Aorta (tissue), 5 donors: ENCODE measurements around the gene DEPDC1B. TPM values are rescaled to one million over a fixed set of nuclear protein-coding genes. Genes with fewer than 3 reads are reported as not detected.
"Not testable (repeated sequence)": the region's sequence is repeated elsewhere in the genome, so short reads cannot be mapped to it uniquely, and the experiment has no call there.

Experiments
- ATAC-seq: fragments of 200-7000 bp; cut with Tn5 transposase; one replicate; pipeline ENCODE4 v1.9.1; 2022; ENCODE audit warnings: moderate library complexity; ENCODE audit not compliant: low FRiP score
- DNase-seq, 2 donors: peaks; one replicate each; pipeline ENCODE4 v3.0.0-alpha.2; 2020
- H3K27ac ChIP-seq, 2 donors: one replicate each; pipeline ENCODE4 v1.5.1; 2013; ENCODE audit warnings: low read length in 2 of 2, mild to moderate bottlenecking in 2 of 2, moderate library complexity in 2 of 2, control low read depth in 1 of 2, inconsistent platforms in 1 of 2, low read depth in 1 of 2
- H3K27me3 ChIP-seq, 2 donors: one replicate each; pipeline ENCODE4 v1.6.1; 2013; ENCODE audit warnings: control low read depth in 1 of 2, low read length in 1 of 2, mild to moderate bottlenecking in 1 of 2, moderate library complexity in 1 of 2; ENCODE audit not compliant: insufficient read depth in 2 of 2, control insufficient read depth in 1 of 2
- H3K36me3 ChIP-seq, 2 donors: one replicate each; pipeline ENCODE4 v1.6.1; 2013; ENCODE audit warnings: control low read depth in 1 of 2, low read length in 1 of 2, mild to moderate bottlenecking in 1 of 2; ENCODE audit not compliant: insufficient read depth in 2 of 2, control insufficient read depth in 1 of 2
- H3K4me1 ChIP-seq, 2 donors: one replicate each; pipeline ENCODE4 v1.6.1; 2013; ENCODE audit warnings: low read length in 2 of 2, control low read depth in 1 of 2, mild to moderate bottlenecking in 1 of 2, moderate library complexity in 1 of 2; ENCODE audit not compliant: insufficient read depth in 2 of 2, control insufficient read depth in 1 of 2
- H3K4me3 ChIP-seq, 2 donors: one replicate each; pipeline ENCODE4 v1.5.1; 2013; ENCODE audit warnings: low read length in 2 of 2, control low read depth in 1 of 2, mild to moderate bottlenecking in 1 of 2
- H3K9me3 ChIP-seq: one replicate; pipeline ENCODE4 v1.6.1; 2013; ENCODE audit warnings: mild to moderate bottlenecking, low read length; ENCODE audit not compliant: control insufficient read depth
- WGBS, 2 donors: extraction: QIAGEN DNeasy Blood & Tissue Kit; methylation state at CpG; one replicate each; pipeline ENCODE4 v1.1.7; 2013; 5-methylcytosine and 5-hydroxymethylcytosine counted together
- intact Hi-C, 2 donors: fragments of 100-400 bp; cut with DNase I; formaldehyde crosslinking; loops; one replicate each; pipeline versions ENCODE4 v1.14.2 to v1.15.0; 2022
- polyA plus RNA-seq, 2 donors: library from polyadenylated mRNA; stranded (reverse); fragments of 200-250 nt; gene quantifications; one replicate each; pipeline ENCODE4 v1.2.3, GENCODE V29; 2013
- total RNA-seq, 2 donors: library from RNA; stranded (reverse); fragmentation: NEBNext Ultra II Directional; extraction: Animal tissue kit (Norgen Biotek cat#: 25700); gene quantifications; one replicate each; pipeline ENCODE4 v1.2.1, GENCODE V29; 2021
- donor health status: healthy with polysubstance abuse.
- donor health status: Bipolar disorder and iron deficiency.
- donor health status: DM: no; HTN: no; CAD: no.
- donor health status: DM: no; HTN: no; CAD: no.
- donor health status: DM: yes; HTN: yes; CAD: no.

DEPDC1B gene
- total and polyA plus RNA-seq, 4 donors: 0.48 to 2.1 (median 1.3) TPM; not detected in 1

- Histone ChIP-seq H3K4me1 (no peaks in the 10 kb centered on the region), H3K9me3 (no peaks in the 10 kb centered on the region), H3K36me3 (no peaks in the 10 kb centered on the region), H3K27ac (no peak overlapping the region), H3K4me3 (no peak overlapping the region), H3K27me3 (no peaks in the 10 kb centered on the region)
- intact Hi-C loops: no loop called here
- DNase-seq: no peak
- WGBS, 2 donors: 75 to 81% methylated on average over 3 of the region's 3 CpGs
- no peak for ATAC-seq
Measured at GRCh38 chr5:60687927-60688720, 11.8 kb downstream of the DEPDC1B start.

GRCh38 chr5:60686157-60686556, 13.8 kb downstream of the DEPDC1B start:
- Histone ChIP-seq H3K4me3 (no peak overlapping the region), H3K27ac (no peak overlapping the region), H3K27me3 (no peaks in the 10 kb centered on the region), H3K4me1 (no peaks in the 10 kb centered on the region), H3K36me3 (no peaks in the 10 kb centered on the region), H3K9me3 (no peaks in the 10 kb centered on the region)
- 90 to 91% methylated on average over 4 of the region's 4 CpGs for WGBS, 2 donors
- intact Hi-C loops: no loop called here
- ATAC-seq (no peak), DNase-seq (no peak)

GRCh38 chr5:60685700-60686099, 14.3 kb downstream of the DEPDC1B start:
- H3K27ac ChIP-seq: no peak overlapping the region
- WGBS, 2 donors: 78 to 81% methylated on average over 2 of the region's 2 CpGs
- no peaks in the 10 kb centered on the region for H3K9me3 ChIP-seq
- DNase-seq (no peak), ATAC-seq (no peak)
- intact Hi-C loops: no loop called here
- H3K4me1 ChIP-seq: no peaks in the 10 kb centered on the region
- no peaks in the 10 kb centered on the region for H3K27me3 ChIP-seq
- H3K4me3 ChIP-seq: no peak overlapping the region
- no peaks in the 10 kb centered on the region for H3K36me3 ChIP-seq

GRCh38 chr5:60685028-60685427, 14.9 kb downstream of the DEPDC1B start:
- ATAC-seq (no peak), DNase-seq (no peak)
- intact Hi-C loops: no loop called here
- no peaks in the 10 kb centered on the region for H3K36me3 ChIP-seq
- 94 to 96% methylated on average over 6 of the region's 6 CpGs for WGBS, 2 donors
- no peak overlapping the region for H3K4me3 ChIP-seq
- H3K27me3 ChIP-seq: no peaks in the 10 kb centered on the region
- H3K27ac ChIP-seq: no peak overlapping the region
- no peaks in the 10 kb centered on the region for H3K4me1 ChIP-seq
- no peaks in the 10 kb centered on the region for H3K9me3 ChIP-seq

GRCh38 chr5:60682007-60682406, 18.0 kb downstream of the DEPDC1B start:
- H3K27ac ChIP-seq, H3K9me3 ChIP-seq, intact Hi-C loops, H3K4me1 ChIP-seq, ATAC-seq, H3K4me3 ChIP-seq, H3K27me3 ChIP-seq, DNase-seq, H3K36me3 ChIP-seq: not testable (repeated sequence)
- WGBS, 2 donors: 97 to 99% methylated on average over 5 of the region's 5 CpGs

- H3K36me3 ChIP-seq: no peaks in the 10 kb centered on the region
- WGBS, 2 donors: 95 to 97% methylated on average over 2 of the region's 2 CpGs
- intact Hi-C loops: no loop called here
- no peak overlapping the region for H3K27ac ChIP-seq
- DNase-seq (no peak), ATAC-seq (no peak)
- H3K9me3 ChIP-seq: no peaks in the 10 kb centered on the region
- H3K4me3 ChIP-seq: no peak overlapping the region
- no peaks in the 10 kb centered on the region for H3K27me3 ChIP-seq
- no peaks in the 10 kb centered on the region for H3K4me1 ChIP-seq
Measured at GRCh38 chr5:60679816-60680215, 20.1 kb downstream of the DEPDC1B start.

- H3K9me3 ChIP-seq: no peaks in the 10 kb centered on the region
- intact Hi-C loops: no loop called here
- DNase-seq (no peak), ATAC-seq (no peak)
- H3K27me3 ChIP-seq: no peaks in the 10 kb centered on the region
- no peaks in the 10 kb centered on the region for H3K4me1 ChIP-seq
- no peak overlapping the region for H3K27ac ChIP-seq
- no peak overlapping the region for H3K4me3 ChIP-seq
- H3K36me3 ChIP-seq: no peaks in the 10 kb centered on the region
- WGBS, 2 donors: 63 to 72% methylated on average over 6 of the region's 6 CpGs
Measured at GRCh38 chr5:60677850-60678664, 21.9 kb downstream of the DEPDC1B start.

- intact Hi-C loops: no loop called here
- WGBS, 2 donors: 92 to 100% methylated on average over 1 of the region's 1 CpG
- Histone ChIP-seq H3K9me3 (no peaks in the 10 kb centered on the region), H3K4me3 (no peak overlapping the region), H3K27me3 (no peaks in the 10 kb centered on the region), H3K27ac (no peak overlapping the region), H3K36me3 (no peaks in the 10 kb centered on the region), H3K4me1 (no peaks in the 10 kb centered on the region)
- DNase-seq (no peak), ATAC-seq (no peak)
Measured at GRCh38 chr5:60675286-60675685, 24.7 kb downstream of the DEPDC1B start.
